HEK293 (cell line): ENCODE measurements around the gene CCDC187.

Source experiments
- CTCF ChIA-PET: fragments of 350-600 bp; formaldehyde crosslinking; extraction: SDS; loops from one replicate; lab custom pipeline; 2021; ENCODE audit warnings: antibody characterized with exemption; lab: Yijun Ruan, JAX
- POLR2A ChIA-PET: fragments of 300-600 bp; formaldehyde crosslinking; extraction: SDS; loops from one replicate; lab custom pipeline; 2020; ENCODE audit warnings: antibody characterized with exemption, inconsistent platforms; lab: Yijun Ruan, JAX
- H3K27ac ChIP-seq: fragments of 200-500 bp; sonication (Bioruptor generic); 2 replicates; pipeline ENCODE4 v1.5.1; 2014; ENCODE audit warnings: low read depth, low read length, control low read depth, inconsistent platforms; ENCODE audit errors: extremely low read depth
- H3K36me3 ChIP-seq, 2 experiments: fragments of 200-500 bp in 1 of 2; sonication (Bioruptor generic) in 1 of 2; 1 replicate in 1 of 2; 2 replicates in 1 of 2; pipeline ENCODE4 v1.5.1; 2014 to 2017; ENCODE audit warnings: inconsistent platforms in 2 of 2, low read length in 2 of 2; ENCODE audit not compliant: control insufficient read depth in 2 of 2, insufficient read depth in 1 of 2
- H3K4me1 ChIP-seq: fragments of 200-500 bp; sonication (Bioruptor generic); 2 replicates; pipeline ENCODE4 v1.5.1; 2014; ENCODE audit warnings: mild to moderate bottlenecking, low read length, inconsistent platforms; ENCODE audit not compliant: control insufficient read depth, insufficient read depth
- H3K4me3 ChIP-seq: 2 replicates; pipeline ENCODE4 v1.5.1; 2011; ENCODE audit warnings: low read depth, mild to moderate bottlenecking, control low read depth, low read length, moderate library complexity
- H3K9me3 ChIP-seq: fragments of 200-500 bp; sonication (Bioruptor generic); 2 replicates; pipeline ENCODE4 v1.5.1; 2014; ENCODE audit warnings: low read depth, low read length, inconsistent platforms; ENCODE audit not compliant: control insufficient read depth, insufficient read depth
- EGR2 ChIP-seq: fragments of 450-650 bp; formaldehyde crosslinking; IDR thresholded peaks from 2 replicates; pipeline ENCODE4 v1.5.1; 2016; ENCODE audit warnings: low read depth, missing biosample characterization, missing genetic modification characterization
- GLIS1 ChIP-seq: fragments of 450-650 bp; formaldehyde crosslinking; IDR thresholded peaks from 2 replicates; pipeline ENCODE4 v1.5.1; 2016; ENCODE audit warnings: missing biosample characterization, missing genetic modification characterization
- GLIS2 ChIP-seq: fragments of 450-650 bp; formaldehyde crosslinking; IDR thresholded peaks from 2 replicates; pipeline ENCODE4 v1.5.1; 2016; ENCODE audit warnings: missing biosample characterization, missing genetic modification characterization
- KLF1 ChIP-seq: fragments of 450-650 bp; formaldehyde crosslinking; IDR thresholded peaks from 2 replicates; pipeline ENCODE4 v1.5.1; 2016; ENCODE audit warnings: missing biosample characterization, missing genetic modification characterization
- PRDM1 ChIP-seq: fragments of 450-650 bp; formaldehyde crosslinking; IDR thresholded peaks from 2 replicates; pipeline ENCODE4; 2016; ENCODE audit warnings: missing biosample characterization, missing genetic modification characterization
- PRDM10 ChIP-seq: fragments of 450-650 bp; formaldehyde crosslinking; IDR thresholded peaks from 2 replicates; pipeline ENCODE4 v1.5.1; 2016; ENCODE audit warnings: missing biosample characterization, missing genetic modification characterization
- RBAK ChIP-seq: fragments of 450-650 bp; formaldehyde crosslinking; IDR thresholded peaks from 2 replicates; pipeline ENCODE4 v1.5.1; 2016; ENCODE audit warnings: missing biosample characterization, missing genetic modification characterization
- SP2 ChIP-seq: fragments of 450-650 bp; formaldehyde crosslinking; IDR thresholded peaks from 2 replicates; pipeline ENCODE4 v1.5.1; 2016; ENCODE audit warnings: missing biosample characterization, missing genetic modification characterization
- SP7 ChIP-seq: fragments of 450-650 bp; formaldehyde crosslinking; IDR thresholded peaks from 2 replicates; pipeline ENCODE4 v1.5.1; 2016; ENCODE audit warnings: missing biosample characterization, missing genetic modification characterization
- ZBTB48 ChIP-seq: fragments of 450-650 bp; formaldehyde crosslinking; IDR thresholded peaks from 2 replicates; pipeline ENCODE4 v1.5.1; 2016; ENCODE audit warnings: missing biosample characterization, missing genetic modification characterization
- ZBTB7A ChIP-seq: fragments of 450-650 bp; formaldehyde crosslinking; IDR thresholded peaks from 2 replicates; pipeline ENCODE4 v1.5.1; 2016; ENCODE audit warnings: low read depth, missing biosample characterization, missing genetic modification characterization
- ZFHX2 ChIP-seq: fragments of 450-650 bp; formaldehyde crosslinking; conservative IDR thresholded peaks from 2 replicates; pipeline ENCODE4 v1.5.1; 2016; ENCODE audit warnings: missing biosample characterization, missing genetic modification characterization
- ZNF138 ChIP-seq: fragments of 450-650 bp; formaldehyde crosslinking; IDR thresholded peaks from 2 replicates; pipeline ENCODE4 v1.5.1; 2016; ENCODE audit warnings: missing biosample characterization, missing genetic modification characterization, borderline replicate concordance
- ZNF146 ChIP-seq: fragments of 450-650 bp; formaldehyde crosslinking; IDR thresholded peaks from 2 replicates; pipeline ENCODE4 v1.5.1; 2016; ENCODE audit warnings: missing biosample characterization, missing genetic modification characterization
- ZNF16 ChIP-seq: fragments of 450-650 bp; formaldehyde crosslinking; IDR thresholded peaks from 2 replicates; pipeline ENCODE4 v1.5.1; 2016; ENCODE audit warnings: low read depth, missing biosample characterization, missing genetic modification characterization
- ZNF169 ChIP-seq: fragments of 450-650 bp; formaldehyde crosslinking; IDR thresholded peaks from 2 replicates; pipeline ENCODE4 v1.5.1; 2016; ENCODE audit warnings: missing biosample characterization, missing genetic modification characterization
- ZNF335 ChIP-seq: fragments of 450-650 bp; formaldehyde crosslinking; conservative IDR thresholded peaks from 2 replicates; pipeline ENCODE4 v1.5.1; 2016; ENCODE audit warnings: missing biosample characterization, missing genetic modification characterization
- ZNF366 ChIP-seq: fragments of 450-650 bp; formaldehyde crosslinking; conservative IDR thresholded peaks from 2 replicates; pipeline ENCODE4 v1.5.1; 2016; ENCODE audit warnings: missing biosample characterization, missing genetic modification characterization
- ZNF600 ChIP-seq: fragments of 450-650 bp; formaldehyde crosslinking; IDR thresholded peaks from 2 replicates; pipeline ENCODE4 v1.5.1; 2016; ENCODE audit warnings: missing biosample characterization, missing genetic modification characterization
- ZNF768 ChIP-seq: fragments of 450-650 bp; formaldehyde crosslinking; IDR thresholded peaks from 2 replicates; pipeline ENCODE4 v1.5.1; 2018; ENCODE audit warnings: missing biosample characterization, mild to moderate bottlenecking, missing genetic modification characterization
- ZNF776 ChIP-seq: fragments of 450-650 bp; formaldehyde crosslinking; IDR thresholded peaks from 2 replicates; pipeline ENCODE4 v1.5.0; 2017; ENCODE audit warnings: missing biosample characterization, missing genetic modification characterization, borderline replicate concordance
- ZSCAN18 ChIP-seq: fragments of 450-650 bp; formaldehyde crosslinking; IDR thresholded peaks from 2 replicates; pipeline ENCODE4 v1.5.1; 2016; ENCODE audit warnings: missing biosample characterization, missing genetic modification characterization
- TF ChIP-seq, protein P1 (sequence below): fragments of 450-650 bp; formaldehyde crosslinking; IDR thresholded peaks from 2 replicates; pipeline ENCODE4 v1.5.1; 2016; ENCODE audit warnings: missing biosample characterization, missing genetic modification characterization
- TF ChIP-seq, protein P2 (sequence below): fragments of 450-650 bp; formaldehyde crosslinking; conservative IDR thresholded peaks from 2 replicates; pipeline ENCODE4 v1.5.1; 2016; ENCODE audit warnings: low read depth, missing biosample characterization, missing genetic modification characterization

The CCDC187 gene

DNA sequence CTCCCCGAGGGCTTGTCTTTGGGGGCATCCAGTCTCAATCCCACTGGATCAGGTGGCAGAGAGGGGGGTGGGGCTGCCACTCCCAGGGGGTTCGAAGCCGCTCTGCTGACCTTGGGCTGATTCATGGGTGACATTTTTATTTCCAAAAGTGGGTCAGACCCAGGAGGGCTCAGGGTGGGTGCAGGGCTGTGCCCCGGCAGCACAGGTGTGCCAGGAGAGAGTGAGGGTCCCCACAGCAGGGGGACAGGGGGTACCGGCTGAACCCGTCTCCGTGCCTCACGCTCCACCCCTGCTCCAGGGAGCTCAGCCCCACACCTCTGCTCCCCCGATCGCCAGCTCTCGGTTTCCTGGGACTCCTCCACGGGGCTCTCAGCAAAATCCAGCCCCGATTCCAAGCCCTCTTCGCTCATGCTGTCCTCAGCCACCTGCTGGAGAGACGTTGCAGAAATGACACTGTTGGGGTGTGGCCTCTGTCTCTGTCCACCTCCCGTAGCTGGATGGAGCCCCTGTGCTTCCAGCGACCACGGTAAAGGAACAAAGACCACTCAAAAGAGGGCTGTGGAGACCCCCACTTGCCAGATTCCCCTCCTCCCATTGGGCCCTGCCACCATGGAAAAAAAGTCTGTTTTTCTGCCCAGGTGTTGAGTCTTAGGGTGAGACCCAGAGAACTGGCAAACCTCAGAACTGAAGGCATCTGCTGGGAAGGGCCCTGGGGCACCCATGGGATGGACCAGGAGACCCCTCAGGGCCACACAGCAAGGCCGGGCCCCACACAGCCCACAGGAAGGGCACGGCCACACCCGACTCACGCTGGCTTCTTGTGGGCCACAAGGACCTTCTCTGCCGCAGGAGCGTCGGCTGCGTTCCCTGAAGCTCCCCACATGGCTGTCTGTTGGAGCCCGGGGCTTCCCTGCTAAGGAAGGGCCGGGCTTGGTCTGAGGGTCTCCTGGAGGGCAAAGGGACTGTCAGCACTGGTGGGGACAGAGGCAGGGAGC lies 47.7 kb downstream of the CCDC187 start:
- H3K4me1 ChIP-seq = no peaks in the 10 kb centered on the region
- POLR2A ChIA-PET = interaction anchor here (1.2 kb wide), 1 partner anchor 11 kb away, joined by 4 read pairs; no protein-coding TSS in a partner anchor
- CTCF ChIA-PET = interaction anchor here (0.6 to 1.8 kb wide), 8 partner anchors 8 to 762 kb away, joined by 3 to 7 read pairs (median 3); no protein-coding TSS in a partner anchor
- H3K36me3 ChIP-seq = no peaks in the 10 kb centered on the region
- H3K27ac ChIP-seq = no peak overlapping the region
- no peak overlapping the region for H3K4me3 ChIP-seq
- no peak for TF ChIP-seq ZNF768 (tag by site-specific recombination)
- TF ChIP-seq, protein P1, sequence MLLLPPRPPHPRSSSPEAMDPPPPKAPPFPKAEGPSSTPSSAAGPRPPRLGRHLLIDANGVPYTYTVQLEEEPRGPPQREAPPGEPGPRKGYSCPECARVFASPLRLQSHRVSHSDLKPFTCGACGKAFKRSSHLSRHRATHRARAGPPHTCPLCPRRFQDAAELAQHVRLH (tag by site-specific recombination) = no peak
- no peak for TF ChIP-seq EGR2 (tag by site-specific recombination)
- no peak for TF ChIP-seq ZNF366 (tag by site-specific recombination)
- TF ChIP-seq ZBTB7A (tag by site-specific recombination) = no peak
- no peak for TF ChIP-seq RBAK
- TF ChIP-seq ZNF169 (tag by site-specific recombination) = no peak
- 0 out of 2 replicates have a peak, but pooled peaks have one; percentile 35 for TF ChIP-seq GLIS2 (tag by site-specific recombination)
- H3K9me3 ChIP-seq = no peaks in the 10 kb centered on the region

DNA sequence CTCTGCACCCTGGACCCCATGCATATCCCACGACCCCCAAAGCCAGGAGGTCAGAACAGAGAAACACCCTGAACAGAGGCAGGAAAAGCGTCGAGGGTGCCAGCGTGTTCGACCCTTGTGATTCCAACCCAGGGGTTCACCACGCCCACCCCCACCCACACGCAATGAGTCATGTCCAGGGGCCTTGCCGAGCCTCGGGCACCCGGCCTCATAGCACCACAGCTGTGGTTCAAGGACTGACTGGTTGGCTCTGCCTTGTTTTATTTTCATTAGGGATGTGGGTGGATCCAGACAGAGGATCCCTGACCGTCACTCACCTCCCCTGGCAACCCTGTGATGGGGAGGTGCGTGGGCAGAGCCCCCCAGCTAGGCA lies 48.7 kb downstream of the CCDC187 start:
- CTCF ChIA-PET = no interaction called here
- Histone ChIP-seq H3K27ac (no peak overlapping the region), H3K4me3 (no peak overlapping the region), H3K36me3 (no peaks in the 10 kb centered on the region), H3K9me3 (no peaks in the 10 kb centered on the region), H3K4me1 (no peaks in the 10 kb centered on the region)
- POLR2A ChIA-PET = interaction anchor here (0.6 to 1.4 kb wide), 3 partner anchors 12 to 80 kb away, joined by 3 to 5 read pairs (median 3); no protein-coding TSS in a partner anchor
- TF ChIP-seq ZNF600 (0 out of 2 replicates have a peak, but pooled peaks have one; percentile 23), GLIS1 (tag by site-specific recombination) (0 out of 2 replicates have a peak, but pooled peaks have one; percentile 6), ZBTB48 (tag by site-specific recombination) (peak; percentile 78), KLF1 (tag by site-specific recombination) (peak; percentile 92), ZSCAN18 (tag by site-specific recombination) (no peak), SP7 (tag by site-specific recombination) (peak; percentile 57), ZFHX2 (tag by site-specific recombination) (peak; percentile 98), SP2 (tag by site-specific recombination) (no peak), ZNF146 (no peak), ZNF138 (tag by site-specific recombination) (no peak), ZNF16 (tag by site-specific recombination) (no peak), PRDM1 (tag by site-specific recombination) (no peak), PRDM10 (tag by site-specific recombination) (0 out of 2 replicates have a peak, but pooled peaks have one; percentile 17), ZNF776 (tag by site-specific recombination) (no peak), ZNF335 (tag by site-specific recombination) (0 out of 2 replicates have a peak, but pooled peaks have one; percentile 29)
- TF ChIP-seq, protein P2, sequence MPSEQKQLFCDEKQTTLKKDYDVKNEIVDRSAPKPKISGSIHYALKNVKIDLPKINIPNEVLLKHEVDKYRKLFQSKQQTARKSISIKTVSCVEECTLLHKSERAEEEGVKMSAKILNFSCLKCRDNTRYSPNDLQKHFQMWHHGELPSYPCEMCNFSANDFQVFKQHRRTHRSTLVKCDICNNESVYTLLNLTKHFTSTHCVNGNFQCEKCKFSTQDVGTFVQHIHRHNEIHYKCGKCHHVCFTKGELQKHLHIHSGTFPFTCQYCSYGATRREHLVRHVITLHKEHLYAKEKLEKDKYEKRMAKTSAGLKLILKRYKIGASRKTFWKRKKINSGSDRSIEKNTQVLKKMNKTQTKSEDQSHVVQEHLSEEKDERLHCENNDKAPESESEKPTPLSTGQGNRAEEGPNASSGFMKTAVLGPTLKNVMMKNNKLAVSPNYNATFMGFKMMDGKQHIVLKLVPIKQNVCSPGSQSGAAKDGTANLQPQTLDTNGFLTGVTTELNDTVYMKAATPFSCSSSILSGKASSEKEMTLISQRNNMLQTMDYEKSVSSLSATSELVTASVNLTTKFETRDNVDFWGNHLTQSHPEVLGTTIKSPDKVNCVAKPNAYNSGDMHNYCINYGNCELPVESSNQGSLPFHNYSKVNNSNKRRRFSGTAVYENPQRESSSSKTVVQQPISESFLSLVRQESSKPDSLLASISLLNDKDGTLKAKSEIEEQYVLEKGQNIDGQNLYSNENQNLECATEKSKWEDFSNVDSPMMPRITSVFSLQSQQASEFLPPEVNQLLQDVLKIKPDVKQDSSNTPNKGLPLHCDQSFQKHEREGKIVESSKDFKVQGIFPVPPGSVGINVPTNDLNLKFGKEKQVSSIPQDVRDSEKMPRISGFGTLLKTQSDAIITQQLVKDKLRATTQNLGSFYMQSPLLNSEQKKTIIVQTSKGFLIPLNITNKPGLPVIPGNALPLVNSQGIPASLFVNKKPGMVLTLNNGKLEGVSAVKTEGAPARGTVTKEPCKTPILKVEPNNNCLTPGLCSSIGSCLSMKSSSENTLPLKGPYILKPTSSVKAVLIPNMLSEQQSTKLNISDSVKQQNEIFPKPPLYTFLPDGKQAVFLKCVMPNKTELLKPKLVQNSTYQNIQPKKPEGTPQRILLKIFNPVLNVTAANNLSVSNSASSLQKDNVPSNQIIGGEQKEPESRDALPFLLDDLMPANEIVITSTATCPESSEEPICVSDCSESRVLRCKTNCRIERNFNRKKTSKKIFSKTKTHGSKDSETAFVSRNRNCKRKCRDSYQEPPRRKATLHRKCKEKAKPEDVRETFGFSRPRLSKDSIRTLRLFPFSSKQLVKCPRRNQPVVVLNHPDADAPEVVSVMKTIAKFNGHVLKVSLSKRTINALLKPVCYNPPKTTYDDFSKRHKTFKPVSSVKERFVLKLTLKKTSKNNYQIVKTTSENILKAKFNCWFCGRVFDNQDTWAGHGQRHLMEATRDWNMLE (tag by site-specific recombination) = no peak
